Body of pancreas (tissue), 4 donors: ENCODE results near the gene RPRD1B. TPM values are rescaled to one million over a fixed set of nuclear protein-coding genes. Genes with fewer than 3 reads are reported as not detected.

Source experiments
- ATAC-seq: fragments of 150-250 bp; one replicate; pipeline ENCODE4 v1.9.1; 2016
- DNase-seq, 4 donors: peaks; one replicate each; pipeline ENCODE4 v3.0.0-alpha.2; 2019
- H3K27ac ChIP-seq, 4 donors: fragments of 200-600 bp; sonication (generic); 1 replicate in 3 of 4; 2 replicates in 1 of 4; pipeline versions ENCODE4 v1.5.1 to v1.6.1; 2016 to 2019; ENCODE audit warnings: mild to moderate bottlenecking in 1 of 4, mixed read lengths in 1 of 4, moderate library complexity in 1 of 4
- H3K27me3 ChIP-seq, 2 donors: fragments of 200-600 bp; sonication (generic); one replicate each; pipeline ENCODE4 v1.6.0; 2016; ENCODE audit warnings: mild to moderate bottlenecking in 1 of 2
- H3K36me3 ChIP-seq, 2 donors: fragments of 200-600 bp; sonication (generic); replicated peaks in 1 of 2; 2 replicates each; pipeline ENCODE4 v1.5.1; 2016; ENCODE audit warnings: low read depth in 2 of 2; ENCODE audit not compliant: insufficient read depth in 1 of 2
- H3K4me1 ChIP-seq: fragments of 200-600 bp; sonication (generic); one replicate; pipeline ENCODE4 v1.6.0; 2016
- H3K4me3 ChIP-seq, 2 donors: fragments of 200-600 bp; sonication (generic); 1 replicate in 1 of 2; 2 replicates in 1 of 2; pipeline ENCODE4 v1.5.1; 2016 to 2019
- H3K9me3 ChIP-seq, 3 donors: fragments of 200-600 bp; sonication (generic); 1 replicate in 2 of 3; 2 replicates in 1 of 3; pipeline ENCODE4 v1.5.1; 2016
- POLR2A ChIP-seq, 3 donors: fragments of 450-650 bp; IDR thresholded peaks; one replicate each; pipeline ENCODE4 v1.6.1; 2016; ENCODE audit warnings: antibody characterized with exemption in 3 of 3, mild to moderate bottlenecking in 2 of 3
- WGBS, 2 donors: methylation state at CpG; one replicate each; pipeline ENCODE4 v1.1.5; 2017; 5-methylcytosine and 5-hydroxymethylcytosine counted together
- intact Hi-C: fragments of 100-400 bp; cut with DNase I; formaldehyde crosslinking; loops from one replicate; pipeline ENCODE4 v1.15.1; 2023
- total RNA-seq, 2 donors: library from RNA; depleted of rRNA; stranded (reverse); fragments of >200 nt; gene quantifications; one replicate each; pipeline ENCODE4 v1.1.0, GENCODE V29; 2016
- TF ChIP-seq, protein P1 (sequence below), 7 experiments: fragments of 450-650 bp in 4 of 7; fragments of 200-600 bp in 3 of 7; sonication (generic) in 3 of 7; IDR thresholded peaks; one replicate each; pipeline ENCODE4 v1.5.1; 2016 to 2019; ENCODE audit warnings: antibody characterized with exemption in 7 of 7

RPRD1B gene
- total RNA-seq, 2 donors from 2014 or later = 8.8 to 12.5 TPM

DNA sequence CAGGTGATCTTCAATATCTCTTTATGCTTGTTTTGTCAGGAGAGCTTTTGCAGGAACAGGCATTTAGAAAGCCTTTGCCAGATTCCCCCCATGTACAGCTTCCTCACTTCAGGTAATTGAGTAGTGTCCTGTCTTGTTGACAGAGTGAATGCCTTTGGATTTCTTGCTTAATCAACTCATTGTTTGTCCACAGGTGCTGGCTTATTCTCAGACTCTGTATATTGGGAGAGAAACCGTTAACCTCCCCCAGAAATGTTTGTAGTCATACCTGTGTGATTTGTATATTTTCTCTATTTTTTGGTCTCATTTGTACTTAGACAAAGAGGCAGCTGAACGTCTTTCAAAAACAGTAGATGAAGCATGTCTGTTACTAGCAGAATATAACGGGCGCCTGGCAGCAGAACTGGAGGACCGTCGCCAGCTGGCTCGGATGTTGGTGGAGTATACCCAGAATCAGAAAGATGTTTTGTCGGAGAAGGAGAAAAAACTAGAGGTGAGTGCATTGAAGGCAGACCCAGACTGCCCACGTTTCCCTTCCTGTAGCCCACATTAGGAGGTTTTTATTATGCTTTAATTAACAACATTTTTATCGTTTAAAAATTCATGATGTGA lies 32.3 kb downstream of the RPRD1B start:
- H3K27me3 ChIP-seq = no peaks in the 10 kb centered on the region
- no peak overlapping the region for H3K27ac ChIP-seq
- ATAC-seq = no peak
- H3K36me3 ChIP-seq = peaks cover 0 to 26% of the 10 kb centered on the region in 2 donors
- DNase-seq = no peak
- intact Hi-C loops = no loop called here
- H3K9me3 ChIP-seq = no peaks in the 10 kb centered on the region
- no peaks in the 10 kb centered on the region for H3K4me1 ChIP-seq
- TF ChIP-seq, protein P1, sequence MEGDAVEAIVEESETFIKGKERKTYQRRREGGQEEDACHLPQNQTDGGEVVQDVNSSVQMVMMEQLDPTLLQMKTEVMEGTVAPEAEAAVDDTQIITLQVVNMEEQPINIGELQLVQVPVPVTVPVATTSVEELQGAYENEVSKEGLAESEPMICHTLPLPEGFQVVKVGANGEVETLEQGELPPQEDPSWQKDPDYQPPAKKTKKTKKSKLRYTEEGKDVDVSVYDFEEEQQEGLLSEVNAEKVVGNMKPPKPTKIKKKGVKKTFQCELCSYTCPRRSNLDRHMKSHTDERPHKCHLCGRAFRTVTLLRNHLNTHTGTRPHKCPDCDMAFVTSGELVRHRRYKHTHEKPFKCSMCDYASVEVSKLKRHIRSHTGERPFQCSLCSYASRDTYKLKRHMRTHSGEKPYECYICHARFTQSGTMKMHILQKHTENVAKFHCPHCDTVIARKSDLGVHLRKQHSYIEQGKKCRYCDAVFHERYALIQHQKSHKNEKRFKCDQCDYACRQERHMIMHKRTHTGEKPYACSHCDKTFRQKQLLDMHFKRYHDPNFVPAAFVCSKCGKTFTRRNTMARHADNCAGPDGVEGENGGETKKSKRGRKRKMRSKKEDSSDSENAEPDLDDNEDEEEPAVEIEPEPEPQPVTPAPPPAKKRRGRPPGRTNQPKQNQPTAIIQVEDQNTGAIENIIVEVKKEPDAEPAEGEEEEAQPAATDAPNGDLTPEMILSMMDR (IDR thresholded peaks at IDR 0.05) = no peak
- no peak for TF ChIP-seq POLR2A (IDR thresholded peaks at IDR 0.05)
- WGBS, 2 donors = 88 to 93% methylated on average over 10 of the region's 10 CpGs
- no peak overlapping the region for H3K4me3 ChIP-seq

DNA sequence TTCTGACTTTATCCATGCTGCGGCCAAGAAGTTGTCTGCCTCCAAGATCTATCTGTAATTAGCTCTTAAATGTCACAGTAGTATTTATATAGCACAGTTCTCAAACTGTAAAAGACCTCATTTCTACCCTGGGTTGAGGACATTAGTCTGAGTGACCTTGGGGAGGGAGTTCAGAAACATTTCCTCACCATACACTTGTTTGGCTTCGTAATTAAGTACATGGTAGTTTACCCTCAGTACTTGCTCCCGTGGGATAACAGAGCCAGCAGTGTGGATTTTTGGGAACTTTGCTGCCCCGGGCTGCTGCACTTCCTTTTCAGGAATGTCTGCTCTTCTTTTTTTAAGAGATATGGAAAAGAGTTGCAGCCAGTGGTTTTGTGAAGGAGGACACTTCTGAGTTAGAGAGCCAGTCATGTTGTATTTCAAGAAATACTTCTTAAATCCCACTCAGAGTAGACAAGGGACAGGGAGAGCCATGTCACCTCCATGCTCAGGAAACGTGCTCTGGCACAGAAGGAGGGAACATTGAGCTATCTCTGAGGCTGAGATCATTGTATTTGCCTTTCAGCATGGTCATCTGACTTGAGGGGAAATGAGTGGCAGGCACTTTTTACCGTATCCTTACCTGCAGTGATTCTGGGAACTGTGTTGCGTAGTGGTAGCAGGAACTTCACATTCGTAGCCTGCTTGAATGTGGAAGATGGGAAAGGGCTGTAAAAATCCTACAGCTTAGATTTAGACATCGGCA lies 33.6 kb downstream of the RPRD1B start:
- Histone ChIP-seq H3K9me3 (no peaks in the 10 kb centered on the region), H3K27ac (peak overlapping the region in 2 of 4 donors; percentile 8 to 49), H3K4me3 (no peak overlapping the region), H3K36me3 (peaks cover 0 to 26% of the 10 kb centered on the region in 2 donors), H3K27me3 (no peaks in the 10 kb centered on the region), H3K4me1 (no peaks in the 10 kb centered on the region)
- no peak for TF ChIP-seq POLR2A (IDR thresholded peaks at IDR 0.05)
- TF ChIP-seq, protein P1 (IDR thresholded peaks at IDR 0.05) = no peak
- intact Hi-C loops = no loop called here
- peak; percentile 40 for ATAC-seq
- WGBS, 2 donors = 70 to 78% methylated on average over 9 of the region's 9 CpGs
- peak in 1 of 4 donors; percentile 19 for DNase-seq

DNA sequence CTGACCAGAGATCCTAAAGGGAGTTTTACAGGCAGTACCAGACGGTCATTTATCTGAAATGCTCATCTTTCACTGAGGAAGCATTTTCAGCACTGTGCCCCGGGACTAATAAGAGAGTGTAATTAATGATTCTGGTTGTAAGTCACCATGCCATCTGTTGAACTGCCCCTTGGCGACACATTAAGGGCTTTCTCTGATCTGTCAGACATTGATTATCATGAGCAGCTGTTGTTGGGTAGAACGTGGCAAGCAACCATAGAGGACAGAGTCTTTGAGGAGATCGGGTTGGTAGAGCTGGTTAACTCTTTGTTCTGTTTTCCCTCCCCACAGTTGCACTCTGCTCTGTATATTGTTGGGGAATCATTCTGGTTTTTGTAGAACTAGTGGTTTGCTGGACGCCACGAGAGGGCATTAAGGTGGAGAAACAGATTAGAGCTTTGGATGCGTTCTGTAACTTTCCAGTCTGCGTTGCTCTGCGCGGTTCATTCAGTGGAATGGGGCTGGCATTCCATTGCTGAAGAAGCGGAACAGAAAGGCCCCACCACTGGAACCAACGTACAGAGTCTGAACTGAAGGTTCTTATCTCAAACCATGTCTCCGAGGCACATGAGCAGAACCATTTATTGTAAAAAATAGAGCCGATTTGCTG lies 34.3 kb downstream of the RPRD1B start:
- Histone ChIP-seq H3K9me3 (no peaks in the 10 kb centered on the region), H3K4me1 (no peaks in the 10 kb centered on the region), H3K4me3 (no peak overlapping the region), H3K27ac (peak overlapping the region in 1 of 4 donors; percentile 8), H3K27me3 (no peaks in the 10 kb centered on the region), H3K36me3 (peaks cover 0 to 25% of the 10 kb centered on the region in 2 donors)
- intact Hi-C loops = no loop called here
- no peak for DNase-seq
- no peak for ATAC-seq
- WGBS, 2 donors = 83 to 87% methylated on average over 15 of the region's 15 CpGs
- no peak for TF ChIP-seq POLR2A (IDR thresholded peaks at IDR 0.05)
- TF ChIP-seq, protein P1 (IDR thresholded peaks at IDR 0.05) = no peak

DNA sequence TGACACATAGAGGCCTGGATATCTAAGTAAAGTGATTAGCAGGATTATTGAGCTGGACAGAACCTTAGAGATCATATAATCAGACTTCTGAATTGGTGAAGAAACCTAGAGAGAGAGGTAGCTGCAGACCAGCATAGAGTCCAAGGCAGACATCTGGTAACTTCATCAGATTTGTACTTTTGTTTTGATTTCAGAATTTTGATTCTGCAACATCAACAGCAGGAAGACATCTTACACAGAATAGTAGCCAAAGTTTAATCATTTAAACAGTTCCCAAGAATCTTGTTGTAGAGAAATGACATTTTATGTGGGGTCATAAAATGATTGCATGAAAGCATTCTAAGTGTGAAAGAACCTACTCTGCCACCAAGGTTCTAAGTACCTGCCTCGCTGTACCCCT lies 39.4 kb downstream of the RPRD1B start:
- Histone ChIP-seq H3K9me3 (no peaks in the 10 kb centered on the region), H3K36me3 (peaks cover 0 to 11% of the 10 kb centered on the region in 2 donors), H3K4me3 (no peak overlapping the region), H3K4me1 (peaks cover 6% of the 10 kb centered on the region), H3K27ac (peak overlapping the region in 1 of 4 donors; percentile 27), H3K27me3 (no peaks in the 10 kb centered on the region)
- WGBS, 2 donors = 56 to 67% methylated on average over 1 of the region's 1 CpG
- intact Hi-C loops = no loop called here
- DNase-seq (no peak), ATAC-seq (no peak)
- TF ChIP-seq, protein P1 (IDR thresholded peaks at IDR 0.05) = no peak
- TF ChIP-seq POLR2A (IDR thresholded peaks at IDR 0.05) = no peak
